GM23248 (cell line): ENCODE results near the gene SLC25A33.

Experiments
- EZH2 ChIP-seq: fragments of 200-600 bp; sonication (generic); IDR thresholded peaks from 2 replicates; pipeline ENCODE4 v1.6.1; 2018; ENCODE audit warnings: antibody characterized with exemption, mild to moderate bottlenecking; ENCODE audit not compliant: insufficient read depth, poor library complexity, severe bottlenecking
- EZH2phosphoT487 ChIP-seq: fragments of 200-600 bp; sonication (generic); IDR thresholded peaks from 2 replicates; pipeline ENCODE4 v1.6.1; 2018; ENCODE audit warnings: antibody characterized with exemption, moderate library complexity, mild to moderate bottlenecking, low read depth; ENCODE audit not compliant: insufficient read depth

DNA sequence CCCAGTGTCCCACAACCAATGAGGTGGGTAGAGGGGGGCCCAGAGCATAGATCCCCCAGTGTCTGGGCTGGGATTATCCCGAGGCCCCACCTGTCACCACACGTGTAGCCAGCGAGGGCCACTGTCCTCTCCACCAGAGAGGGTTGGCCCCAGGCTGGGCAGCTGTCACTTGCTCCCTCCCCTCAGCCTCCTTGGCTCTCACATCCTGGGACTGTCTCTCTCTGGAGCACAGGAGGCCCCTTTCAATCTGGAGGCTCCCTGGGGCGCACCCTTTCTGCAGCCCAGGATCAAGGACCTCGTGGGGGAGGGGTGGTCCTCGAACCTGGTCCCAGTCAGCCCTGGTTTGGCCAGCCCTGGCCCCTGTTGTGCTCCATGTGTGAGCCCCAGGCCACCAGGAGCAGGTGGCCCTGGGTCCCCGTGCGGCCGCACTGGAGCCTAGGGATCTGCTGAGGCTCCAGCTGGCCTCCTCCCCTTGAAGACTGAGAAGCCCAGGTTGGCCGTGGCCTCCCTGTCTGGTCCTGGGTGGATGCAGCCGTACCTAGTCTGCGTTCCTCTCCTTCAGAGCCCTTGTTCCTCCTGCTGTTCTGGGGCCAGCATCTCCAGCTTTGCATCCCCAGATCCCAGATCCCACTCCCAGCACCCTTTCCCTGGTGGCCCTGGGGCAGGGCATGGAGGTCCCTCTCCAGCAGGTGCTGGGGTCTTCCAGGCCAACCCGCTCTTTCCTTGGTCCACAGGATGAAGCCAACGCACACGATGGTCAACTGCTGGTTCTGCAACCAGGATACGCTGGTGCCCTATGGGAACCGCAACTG, 56.1 kb downstream of the SLC25A33 start:
- TF ChIP-seq EZH2 (no peak), EZH2phosphoT487 (no peak)
